ENCODE results near the gene GJB5. TPM values are rescaled to one million over a fixed set of nuclear protein-coding genes. Genes with fewer than 3 reads are reported as not detected.
A peak's percentile ranks its signal among the peaks of the same experiment; 100 is the strongest.

The GJB5 gene
- total RNA-seq, 1 experiment from 2014 or later: 18.1 TPM

GRCh38 chr1:34781844-34782391 lies 27.1 kb downstream of the GJB5 start:
- Histone ChIP-seq H3K27ac (peak overlapping the region; percentile 92), H3K9me3 (ENCODE audit: insufficient read depth, low read depth) (no peaks in the 10 kb centered on the region), H4K20me1 (ENCODE audit: insufficient read depth) (peaks cover 30% of the 10 kb centered on the region), H3K27me3 (ENCODE audit: insufficient read depth, low read depth) (no peaks in the 10 kb centered on the region), H3K9me2 (ENCODE audit: insufficient read depth) (no peaks in the 10 kb centered on the region), H2AFZ (peak overlapping the region; percentile 86), H3K79me2 (ENCODE audit: low read depth) (peaks cover 57% of the 10 kb centered on the region), H3K36me3 (ENCODE audit: low read depth) (peaks cover 26% of the 10 kb centered on the region; the same call in 1 of the 2 replicates), H3K4me1 (replicated peaks; ENCODE audit: insufficient read depth) (peaks cover 63% of the 10 kb centered on the region), H3K4me2 (peak overlapping the region; percentile 97), H3K4me3 (peak overlapping the region; percentile 98), H3F3A (ENCODE audit: insufficient read depth, low read depth) (peaks cover 65% of the 10 kb centered on the region)
- peak; percentile 37; the same call in 1 of the 2 replicates for TF ChIP-seq CTCF (conservative IDR thresholded peaks at IDR 0.05)
- TF ChIP-seq EZH2 (IDR thresholded peaks at IDR 0.05; ENCODE audit: low read depth): no peak
- CTCF ChIA-PET: interaction anchor here (0.7 to 1.9 kb wide), 5 partner anchors 19 to 37 kb away, joined by 3 to 11 read pairs (median 5); partner anchors contain the start of genes GJB4 and GJB5
- BruUV-seq (replicated peaks): no TSS peak
- peak; percentile 77 to 78 for DNase-seq
- POLR2A ChIA-PET (ENCODE audit: unreplicated experiment): interaction anchor here (0.6 to 2.2 kb wide), 9 partner anchors 18 to 1607 kb away, joined by 3 to 27 read pairs (median 6); partner anchors contain the start of genes GJB4, GJB5 and NCDN
- intact Hi-C loops (cut with micrococcal nuclease; ENCODE audit: unreplicated experiment): loop anchor here (1.0 kb wide), 2 partner anchors 19 to 23 kb away; partner anchors contain the start of gene GJB4

GRCh38 chr1:34784751-34785221 lies 29.9 kb downstream of the GJB5 start:
- CTCF ChIA-PET: no interaction called here
- peaks cover 26% of the 10 kb centered on the region; the same call in 1 of the 2 replicates for H3K36me3 ChIP-seq (ENCODE audit: low read depth)
- peaks cover 30% of the 10 kb centered on the region for H4K20me1 ChIP-seq (ENCODE audit: insufficient read depth)
- POLR2A ChIA-PET (ENCODE audit: unreplicated experiment): no interaction called here
- peaks cover 57% of the 10 kb centered on the region for H3K79me2 ChIP-seq (ENCODE audit: low read depth)
- intact Hi-C loops (cut with micrococcal nuclease; ENCODE audit: unreplicated experiment): loop anchor here (5.0 kb wide), 1 partner anchor 83 kb away; no protein-coding TSS in a partner anchor
- H3F3A ChIP-seq (ENCODE audit: insufficient read depth, low read depth): peaks cover 61% of the 10 kb centered on the region
- BruUV-seq (replicated peaks): no TSS peak
- H2AFZ ChIP-seq: no peak overlapping the region
- no peak overlapping the region for H3K27ac ChIP-seq
- H3K9me2 ChIP-seq (ENCODE audit: insufficient read depth): no peaks in the 10 kb centered on the region
- H3K4me1 ChIP-seq (replicated peaks; ENCODE audit: insufficient read depth): peaks cover 35% of the 10 kb centered on the region
- TF ChIP-seq EZH2 (IDR thresholded peaks at IDR 0.05; ENCODE audit: low read depth) (no peak), CTCF (conservative IDR thresholded peaks at IDR 0.05) (no peak)
- H3K9me3 ChIP-seq (ENCODE audit: insufficient read depth, low read depth): no peaks in the 10 kb centered on the region
- H3K27me3 ChIP-seq (ENCODE audit: insufficient read depth, low read depth): no peaks in the 10 kb centered on the region
- H3K4me2 ChIP-seq: peak overlapping the region; percentile 97; the same call in 1 of the 2 replicates
- DNase-seq: no peak
- H3K4me3 ChIP-seq: no peak overlapping the region

GRCh38 chr1:34785231-34785874 lies 30.5 kb downstream of the GJB5 start:
- peaks cover 55% of the 10 kb centered on the region for H3F3A ChIP-seq (ENCODE audit: insufficient read depth, low read depth)
- no peak for DNase-seq
- peaks cover 26% of the 10 kb centered on the region; the same call in 1 of the 2 replicates for H3K36me3 ChIP-seq (ENCODE audit: low read depth)
- no peak overlapping the region for H3K4me2 ChIP-seq
- no peaks in the 10 kb centered on the region for H3K9me2 ChIP-seq (ENCODE audit: insufficient read depth)
- ChIA-PET POLR2A (ENCODE audit: unreplicated experiment) (no interaction called here), CTCF (interaction anchor here (0.6 kb wide), 1 partner anchor 575 kb away, joined by 6 read pairs; no protein-coding TSS in a partner anchor)
- no peaks in the 10 kb centered on the region for H3K9me3 ChIP-seq (ENCODE audit: insufficient read depth, low read depth)
- no peak overlapping the region for H2AFZ ChIP-seq
- peaks cover 52% of the 10 kb centered on the region for H3K79me2 ChIP-seq (ENCODE audit: low read depth)
- no peak overlapping the region for H3K4me3 ChIP-seq
- H3K27ac ChIP-seq: no peak overlapping the region
- TF ChIP-seq EZH2 (IDR thresholded peaks at IDR 0.05; ENCODE audit: low read depth) (no peak), CTCF (conservative IDR thresholded peaks at IDR 0.05) (no peak)
- intact Hi-C loops (cut with micrococcal nuclease; ENCODE audit: unreplicated experiment): loop anchor here (5.0 kb wide), 1 partner anchor 82 kb away; no protein-coding TSS in a partner anchor
- no TSS peak for BruUV-seq (replicated peaks)
- H3K27me3 ChIP-seq (ENCODE audit: insufficient read depth, low read depth): no peaks in the 10 kb centered on the region
- peaks cover 29% of the 10 kb centered on the region for H3K4me1 ChIP-seq (replicated peaks; ENCODE audit: insufficient read depth)
- peaks cover 30% of the 10 kb centered on the region for H4K20me1 ChIP-seq (ENCODE audit: insufficient read depth)
